ENCODE results near the gene ADAM12.

The ADAM12 gene

DNA sequence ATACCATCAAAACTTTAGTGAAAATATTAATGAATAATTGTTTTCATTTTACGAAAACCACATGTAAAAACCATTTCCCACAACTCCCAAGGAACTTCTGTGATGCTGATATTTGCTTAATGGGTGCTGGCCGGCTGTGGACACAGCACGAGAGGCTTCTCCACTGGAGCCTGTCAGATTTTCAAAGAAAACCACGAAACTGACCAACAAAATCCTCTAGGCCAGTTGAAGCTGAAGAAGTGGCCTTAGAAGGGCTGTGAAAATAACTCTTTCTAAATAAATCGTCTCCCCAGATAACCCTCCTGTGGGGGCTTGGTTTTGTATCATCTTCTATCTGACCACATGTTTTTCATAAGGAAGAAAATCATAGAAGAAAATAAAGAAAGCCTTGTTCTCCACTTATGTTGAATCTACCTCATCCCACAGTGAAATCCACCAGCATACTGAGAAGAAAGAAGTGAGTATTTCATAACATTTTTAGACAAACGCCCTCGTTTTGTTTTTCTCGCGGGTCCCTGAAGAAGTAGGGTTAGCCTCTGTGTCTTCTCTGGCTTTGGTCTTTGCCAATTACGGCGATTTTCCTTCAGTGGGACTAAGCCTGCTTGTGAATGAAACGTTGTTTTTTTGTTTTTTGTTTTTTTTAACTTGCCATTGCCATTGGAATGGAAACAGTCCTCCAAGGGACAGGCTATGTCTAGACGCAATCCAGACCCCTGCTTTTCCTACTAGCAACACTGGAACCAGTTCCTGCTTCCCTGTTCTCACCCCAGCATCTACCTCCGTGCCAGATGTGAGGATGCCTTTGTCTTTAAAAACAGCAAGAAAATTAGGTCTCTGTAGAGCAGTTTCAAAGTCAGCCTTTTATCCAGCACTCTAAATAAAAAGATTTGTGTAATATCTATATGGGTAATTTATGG is 123.9 kb downstream of the ADAM12 start:
- H3K27ac ChIP-seq, result no peak overlapping the region
- no peak for DNase-seq (ENCODE audit: low spot score)
- TF ChIP-seq, protein P1, sequence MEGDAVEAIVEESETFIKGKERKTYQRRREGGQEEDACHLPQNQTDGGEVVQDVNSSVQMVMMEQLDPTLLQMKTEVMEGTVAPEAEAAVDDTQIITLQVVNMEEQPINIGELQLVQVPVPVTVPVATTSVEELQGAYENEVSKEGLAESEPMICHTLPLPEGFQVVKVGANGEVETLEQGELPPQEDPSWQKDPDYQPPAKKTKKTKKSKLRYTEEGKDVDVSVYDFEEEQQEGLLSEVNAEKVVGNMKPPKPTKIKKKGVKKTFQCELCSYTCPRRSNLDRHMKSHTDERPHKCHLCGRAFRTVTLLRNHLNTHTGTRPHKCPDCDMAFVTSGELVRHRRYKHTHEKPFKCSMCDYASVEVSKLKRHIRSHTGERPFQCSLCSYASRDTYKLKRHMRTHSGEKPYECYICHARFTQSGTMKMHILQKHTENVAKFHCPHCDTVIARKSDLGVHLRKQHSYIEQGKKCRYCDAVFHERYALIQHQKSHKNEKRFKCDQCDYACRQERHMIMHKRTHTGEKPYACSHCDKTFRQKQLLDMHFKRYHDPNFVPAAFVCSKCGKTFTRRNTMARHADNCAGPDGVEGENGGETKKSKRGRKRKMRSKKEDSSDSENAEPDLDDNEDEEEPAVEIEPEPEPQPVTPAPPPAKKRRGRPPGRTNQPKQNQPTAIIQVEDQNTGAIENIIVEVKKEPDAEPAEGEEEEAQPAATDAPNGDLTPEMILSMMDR (IDR thresholded peaks at IDR 0.05), result no peak
- H3K4me3 ChIP-seq, result no peak overlapping the region

DNA sequence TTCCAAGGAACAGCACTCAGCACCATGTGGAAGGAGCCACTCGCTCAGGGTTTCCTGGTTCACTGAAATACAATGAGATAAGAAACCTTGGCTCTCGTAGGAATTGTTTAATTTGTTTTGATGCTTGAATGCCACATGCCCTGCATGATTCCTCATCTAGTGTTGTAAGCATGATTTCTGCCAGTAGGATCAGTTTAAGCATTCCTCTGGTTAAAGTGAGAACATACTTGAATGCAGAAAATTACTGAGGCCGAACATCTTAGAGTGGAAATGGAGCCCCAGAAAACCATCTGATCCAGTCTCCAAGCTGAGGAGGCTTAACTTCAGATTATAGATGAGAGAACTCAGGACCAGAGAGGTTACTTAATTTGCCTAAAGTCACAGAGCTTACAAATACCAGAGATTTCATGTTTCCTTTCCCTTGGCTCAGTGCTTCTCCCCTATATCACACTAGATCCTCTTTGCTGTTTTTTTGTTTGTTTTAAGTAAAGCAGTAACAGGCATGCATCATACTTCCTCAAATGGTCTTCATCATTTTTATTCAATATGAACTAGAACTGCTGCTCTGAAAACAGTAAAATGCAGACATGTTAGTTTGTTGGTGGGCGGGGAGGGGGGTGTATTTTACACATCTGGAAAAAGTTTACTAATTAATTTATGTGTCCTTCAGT is 125.1 kb downstream of the ADAM12 start:
- TF ChIP-seq, protein P1 (IDR thresholded peaks at IDR 0.05), result no peak
- Histone ChIP-seq H3K27ac (peak overlapping the region in 1 of 2 donors; percentile 57), H3K4me3 (no peak overlapping the region)
- no peak for DNase-seq (ENCODE audit: low spot score)

DNA sequence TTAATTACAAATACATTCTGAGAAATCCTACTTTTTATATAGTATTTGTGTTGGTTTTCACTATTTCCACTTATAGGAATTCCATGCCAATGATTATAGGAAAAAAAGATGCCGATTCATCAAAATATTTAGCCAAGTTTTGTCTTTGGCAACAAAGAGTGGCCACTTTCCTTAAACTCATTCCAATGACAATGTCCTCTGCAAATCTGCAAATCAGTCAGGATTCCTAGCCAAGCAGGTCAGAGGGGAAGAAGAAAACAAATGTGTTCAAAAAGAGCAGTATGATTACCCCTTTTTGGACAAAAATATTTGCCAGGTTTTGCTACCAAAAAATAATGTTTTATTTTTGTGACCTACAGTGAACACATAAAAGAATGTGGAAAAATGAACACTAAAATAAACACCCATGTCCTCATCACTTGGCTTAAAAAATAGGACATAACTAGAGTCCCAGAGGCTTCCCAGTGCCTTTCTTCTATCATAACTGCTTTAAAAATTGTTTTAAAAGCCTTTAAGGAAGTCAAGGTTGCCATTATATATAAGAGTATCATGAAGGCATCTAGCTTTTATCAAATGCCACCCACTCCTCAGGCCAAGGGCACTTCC is 125.9 kb downstream of the ADAM12 start:
- H3K27ac ChIP-seq, result peak overlapping the region in 1 of 2 donors; percentile 57
- TF ChIP-seq, protein P1 (IDR thresholded peaks at IDR 0.05), result no peak
- no peak overlapping the region for H3K4me3 ChIP-seq
- no peak for DNase-seq (ENCODE audit: low spot score)

DNA sequence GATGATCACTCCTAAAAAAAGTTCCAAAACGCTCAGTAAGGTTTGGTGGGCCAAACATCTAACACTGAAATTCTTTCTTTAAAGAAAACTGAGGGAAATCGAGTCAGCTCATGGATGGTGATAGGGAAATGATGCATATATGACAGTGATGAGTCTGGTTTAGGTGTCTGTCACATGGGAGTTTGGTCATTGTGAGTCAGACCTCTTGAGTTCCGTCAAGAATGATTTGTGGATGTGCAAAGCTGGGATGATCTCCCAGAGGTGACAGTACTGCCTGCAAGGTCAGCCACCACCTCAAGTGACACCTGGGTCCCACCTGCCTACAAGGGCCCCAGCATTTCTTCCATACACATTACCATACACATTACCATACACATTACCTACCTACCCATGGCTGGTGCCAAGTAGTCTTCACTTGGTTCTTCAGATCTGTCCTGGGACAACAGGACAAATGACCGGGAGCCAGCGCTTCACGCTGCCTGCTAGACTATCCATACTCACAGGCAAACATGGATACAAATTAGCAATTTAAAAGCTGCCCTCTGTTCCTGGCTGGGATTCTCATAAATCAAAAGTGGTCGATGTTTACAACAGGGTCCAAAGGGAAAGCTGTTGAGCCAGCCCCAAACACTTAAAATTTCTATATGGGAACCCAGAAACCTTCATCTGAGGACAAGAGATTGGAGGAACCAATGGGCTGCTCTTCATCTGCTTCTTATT is 128.4 kb downstream of the ADAM12 start:
- no peak overlapping the region for H3K27ac ChIP-seq

DNA sequence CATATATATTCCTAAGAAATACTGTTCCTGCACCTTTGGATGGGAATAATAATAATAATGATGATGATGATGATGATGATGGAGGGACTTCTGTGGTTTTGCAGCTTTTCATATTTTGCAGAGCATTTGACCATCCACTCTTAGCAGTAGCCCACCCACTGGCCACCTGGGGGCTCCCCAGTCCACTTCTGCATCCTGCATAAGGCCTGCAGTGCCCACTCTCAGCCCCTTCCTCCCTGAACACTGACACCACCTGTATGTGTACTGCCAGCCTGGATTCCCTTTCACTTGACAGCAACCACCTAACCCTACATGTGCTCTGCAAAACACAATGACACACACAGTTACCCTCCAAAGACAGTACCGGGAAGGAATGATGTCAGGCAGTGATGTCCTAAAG is 131.4 kb downstream of the ADAM12 start:
- no peak overlapping the region for H3K4me3 ChIP-seq
- TF ChIP-seq, protein P1 (IDR thresholded peaks at IDR 0.05), result no peak
- no peak overlapping the region for H3K27ac ChIP-seq
- no peak for DNase-seq (ENCODE audit: low spot score)

More for the DNA sequence above, 128.4 kb downstream of the ADAM12 start:
- no peak overlapping the region for H3K4me3 ChIP-seq
- no peak for DNase-seq (ENCODE audit: low spot score)
- TF ChIP-seq, protein P1 (IDR thresholded peaks at IDR 0.05), result no peak

DNA sequence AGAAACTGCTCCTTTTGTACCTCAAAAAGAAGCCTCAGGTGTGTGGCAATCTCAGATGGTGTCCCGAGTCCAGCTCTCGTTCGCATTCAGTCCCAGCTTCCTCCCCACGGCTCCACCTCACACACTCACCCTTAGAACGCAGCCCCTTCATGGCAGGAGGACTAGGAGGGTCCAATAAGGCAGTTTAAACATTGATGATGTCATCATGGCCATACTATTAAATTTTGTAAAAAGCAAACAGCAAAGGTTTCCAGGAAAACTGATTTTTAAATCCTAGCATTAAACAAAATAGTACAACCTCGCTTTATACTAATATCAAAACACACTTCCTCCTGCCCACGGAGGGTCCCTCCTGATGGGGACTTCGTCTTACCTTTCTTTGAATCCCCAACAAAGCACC is 133.0 kb downstream of the ADAM12 start:
- Histone ChIP-seq H3K4me3 (no peak overlapping the region), H3K27ac (no peak overlapping the region)
- no peak for DNase-seq (ENCODE audit: low spot score)
- TF ChIP-seq, protein P1 (IDR thresholded peaks at IDR 0.05), result no peak

Measured in coronary artery (tissue), 2 donors.